ENCODE measurements around the gene EVC. TPM values are rescaled to one million over a fixed set of nuclear protein-coding genes. Genes with fewer than 3 reads are reported as not detected.

The EVC gene
- total and polyA plus RNA-seq, 2 of the 4 experiments (the other 2 are of a cell fraction) = 16.8 to 18.9 TPM

- no TSS peak for BruUV-seq (replicated peaks)
- H4K5ac ChIP-seq (ENCODE audit: low read depth, low read length) = no peak overlapping the region
- no peak overlapping the region for H2AK9ac ChIP-seq (replicated peaks; ENCODE audit: low read depth, low read length, poor library complexity)
- TF ChIP-seq RFX5 (IDR thresholded peaks at IDR 0.05; ENCODE audit: low read depth, low read length) (no peak), MAZ (IDR thresholded peaks at IDR 0.05; ENCODE audit: borderline replicate concordance, low read depth, low read length) (no peak), RCOR1 (IDR thresholded peaks at IDR 0.05; ENCODE audit: insufficient replicate concordance, low read length) (no peak), MXI1 (IDR thresholded peaks at IDR 0.05; ENCODE audit: borderline replicate concordance, low read depth, low read length) (no peak), MAFK (IDR thresholded peaks at IDR 0.05; ENCODE audit: low read depth, low read length) (no peak), RAD21 (IDR thresholded peaks at IDR 0.05; ENCODE audit: low read length) (no peak), POLR2A (IDR thresholded peaks at IDR 0.05; ENCODE audit: low read depth, low read length) (no peak), FOS (IDR thresholded peaks at IDR 0.05; ENCODE audit: low read depth, low read length) (no peak), USF2 (IDR thresholded peaks at IDR 0.05; ENCODE audit: low read depth, low read length) (no peak), BHLHE40 (IDR thresholded peaks at IDR 0.05; ENCODE audit: low read depth, low read length) (no peak), SMC3 (IDR thresholded peaks at IDR 0.05; ENCODE audit: low read depth, low read length) (no peak), CHD1 (IDR thresholded peaks at IDR 0.05; ENCODE audit: low read depth, low read length) (no peak), NFE2L2 (IDR thresholded peaks at IDR 0.05; ENCODE audit: low read depth, low read length) (no peak), CEBPB (IDR thresholded peaks at IDR 0.05; ENCODE audit: low read depth, low read length) (no peak)
- TF ChIP-seq, protein P1, sequence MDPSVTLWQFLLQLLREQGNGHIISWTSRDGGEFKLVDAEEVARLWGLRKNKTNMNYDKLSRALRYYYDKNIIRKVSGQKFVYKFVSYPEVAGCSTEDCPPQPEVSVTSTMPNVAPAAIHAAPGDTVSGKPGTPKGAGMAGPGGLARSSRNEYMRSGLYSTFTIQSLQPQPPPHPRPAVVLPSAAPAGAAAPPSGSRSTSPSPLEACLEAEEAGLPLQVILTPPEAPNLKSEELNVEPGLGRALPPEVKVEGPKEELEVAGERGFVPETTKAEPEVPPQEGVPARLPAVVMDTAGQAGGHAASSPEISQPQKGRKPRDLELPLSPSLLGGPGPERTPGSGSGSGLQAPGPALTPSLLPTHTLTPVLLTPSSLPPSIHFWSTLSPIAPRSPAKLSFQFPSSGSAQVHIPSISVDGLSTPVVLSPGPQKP (IDR thresholded peaks at IDR 0.05; ENCODE audit: borderline replicate concordance, low read depth, low read length) = no peak
- TF ChIP-seq, protein P2, sequence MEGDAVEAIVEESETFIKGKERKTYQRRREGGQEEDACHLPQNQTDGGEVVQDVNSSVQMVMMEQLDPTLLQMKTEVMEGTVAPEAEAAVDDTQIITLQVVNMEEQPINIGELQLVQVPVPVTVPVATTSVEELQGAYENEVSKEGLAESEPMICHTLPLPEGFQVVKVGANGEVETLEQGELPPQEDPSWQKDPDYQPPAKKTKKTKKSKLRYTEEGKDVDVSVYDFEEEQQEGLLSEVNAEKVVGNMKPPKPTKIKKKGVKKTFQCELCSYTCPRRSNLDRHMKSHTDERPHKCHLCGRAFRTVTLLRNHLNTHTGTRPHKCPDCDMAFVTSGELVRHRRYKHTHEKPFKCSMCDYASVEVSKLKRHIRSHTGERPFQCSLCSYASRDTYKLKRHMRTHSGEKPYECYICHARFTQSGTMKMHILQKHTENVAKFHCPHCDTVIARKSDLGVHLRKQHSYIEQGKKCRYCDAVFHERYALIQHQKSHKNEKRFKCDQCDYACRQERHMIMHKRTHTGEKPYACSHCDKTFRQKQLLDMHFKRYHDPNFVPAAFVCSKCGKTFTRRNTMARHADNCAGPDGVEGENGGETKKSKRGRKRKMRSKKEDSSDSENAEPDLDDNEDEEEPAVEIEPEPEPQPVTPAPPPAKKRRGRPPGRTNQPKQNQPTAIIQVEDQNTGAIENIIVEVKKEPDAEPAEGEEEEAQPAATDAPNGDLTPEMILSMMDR (conservative IDR thresholded peaks at IDR 0.05; ENCODE audit: low read depth, low read length) = no peak
- no peak overlapping the region for H2BK15ac ChIP-seq (ENCODE audit: low read depth, low read length)
- H3K18ac ChIP-seq (ENCODE audit: low read depth, low read length) = no peak overlapping the region
- H3K56ac ChIP-seq (ENCODE audit: extremely low read depth, insufficient read depth, low read length) = no peak overlapping the region
- no peak overlapping the region for H3K23ac ChIP-seq (ENCODE audit: low read depth, low read length)
- 0 out of 4 replicates have a peak, but pooled peaks cover 0 to 11% of the 10 kb centered on the region in 2 experiments for H3K79me1 ChIP-seq (ENCODE audit: low read depth in 1 of 2, low read length in 2 of 2)
- no peak overlapping the region for H4K8ac ChIP-seq (ENCODE audit: low read depth in 2 of 2, low read length in 2 of 2)
- no peaks in the 10 kb centered on the region for H3K9me3 ChIP-seq (ENCODE audit: control insufficient read depth, insufficient read depth, low read length)
- no peak overlapping the region for H2AFZ ChIP-seq (replicated peaks; ENCODE audit: low read length, poor library complexity)
- H2BK120ac ChIP-seq (ENCODE audit: low read depth, low read length) = no peak overlapping the region
- peaks cover 18% of the 10 kb centered on the region; the same call in 1 of the 2 replicates for H4K20me1 ChIP-seq (ENCODE audit: insufficient read depth, low read length)
- in situ Hi-C loops (cut with MboI; ENCODE audit: low sequenced_read_pairs) = no loop called here
- peaks cover 13% of the 10 kb centered on the region for H3K9me1 ChIP-seq (ENCODE audit: insufficient read depth, low read length)
- dilution Hi-C loops (cut with HindIII; ENCODE audit: low sequenced_read_pairs, unreplicated experiment) = no loop called here
- H3K4ac ChIP-seq (ENCODE audit: low read depth, low read length) = no peak overlapping the region
- H3K4me1 ChIP-seq (ENCODE audit: control insufficient read depth, insufficient read depth, low read length) = no peaks in the 10 kb centered on the region
- no peak for ATAC-seq (ENCODE audit: low read depth)
- no peak overlapping the region for H2AK5ac ChIP-seq (ENCODE audit: low read depth, low read length)
- POLR2A ChIA-PET (ENCODE audit: unreplicated experiment) = no interaction called here
- no peak overlapping the region for H4K91ac ChIP-seq (ENCODE audit: insufficient read depth, low read depth, low read length)
- CTCF ChIA-PET = no interaction called here
- DNase-seq = no peak
- no peak overlapping the region for H3K9ac ChIP-seq (ENCODE audit: low read depth, low read length)
- 100% methylated on average over 3 of the region's 10 CpGs; no CpG with 5 or more reads in 1 of the 2 experiments for WGBS, 2 experiments (ENCODE audit: extremely low coverage in 2 of 2, insufficient read length in 1 of 2)
- no peak overlapping the region for H2BK20ac ChIP-seq (ENCODE audit: low read depth, low read length)
- no peak overlapping the region for H3K14ac ChIP-seq (replicated peaks; ENCODE audit: low read depth, low read length)
- H2BK5ac ChIP-seq (ENCODE audit: low read depth, low read length, poor library complexity, severe bottlenecking) = no peak overlapping the region
- peaks cover 61% of the 10 kb centered on the region for H3K36me3 ChIP-seq (ENCODE audit: control insufficient read depth, insufficient read depth, low read length)
- H3K27ac ChIP-seq (ENCODE audit: insufficient read depth, low read length) = no peak overlapping the region
- no peak overlapping the region for H3K4me2 ChIP-seq (ENCODE audit: low read depth, low read length)
- no peaks in the 10 kb centered on the region for H3K27me3 ChIP-seq (ENCODE audit: control insufficient read depth, insufficient read depth, low read length)
- intact Hi-C loops (cut with micrococcal nuclease) = loop anchor here (10.0 kb wide), 1 partner anchor 439 kb away; no protein-coding TSS in a partner anchor
- no peak overlapping the region for H3K4me3 ChIP-seq (ENCODE audit: insufficient read depth, low read depth, low read length)
These were observed 112.7 kb downstream of the EVC start for GRCh38 chr4:5823542-5824211.

All from IMR-90 (cell line).